ENCODE measurements around the gene ATP6V1A.

Gene ATP6V1A

GRCh38 chr3:113746548-113747282, at the start of gene ATP6V1A:
ATP6V1A (plus strand) TSS chr3:113747035; CDS start chr3:113778754, 31,719 bp downstream.
- DNase-seq (ENCODE audit: low spot score), result peak; percentile 94

- DNase-seq (ENCODE audit: low spot score), result peak; percentile 15
Measured at GRCh38 chr3:113697500-113698090, 49.2 kb upstream of the ATP6V1A start.

GRCh38 chr3:113698213-113698742, 48.6 kb upstream of the ATP6V1A start:
- no peak for DNase-seq (ENCODE audit: low spot score)

- peak; percentile 41 for DNase-seq (ENCODE audit: low spot score)
Measured at GRCh38 chr3:113698956-113699355, 47.9 kb upstream of the ATP6V1A start.

GRCh38 chr3:113707835-113708234, 39.0 kb upstream of the ATP6V1A start:
- no peak for DNase-seq (ENCODE audit: low spot score)

- no peak for DNase-seq (ENCODE audit: low spot score)
Measured at GRCh38 chr3:113712129-113712528, 34.7 kb upstream of the ATP6V1A start.

GRCh38 chr3:113714702-113715101, 32.1 kb upstream of the ATP6V1A start:
- DNase-seq (ENCODE audit: low spot score), result no peak

- DNase-seq (ENCODE audit: low spot score), result no peak
Measured at GRCh38 chr3:113717308-113717707, 29.5 kb upstream of the ATP6V1A start.

GRCh38 chr3:113717818-113718217, 29.0 kb upstream of the ATP6V1A start:
- no peak for DNase-seq (ENCODE audit: low spot score)

GRCh38 chr3:113719294-113719693, 27.5 kb upstream of the ATP6V1A start:
- DNase-seq (ENCODE audit: low spot score), result no peak

GRCh38 chr3:113719758-113720157, 27.1 kb upstream of the ATP6V1A start:
- no peak for DNase-seq (ENCODE audit: low spot score)

GRCh38 chr3:113721636-113722035, 25.2 kb upstream of the ATP6V1A start:
- DNase-seq (ENCODE audit: low spot score), result no peak

GRCh38 chr3:113728661-113729060, 18.2 kb upstream of the ATP6V1A start:
- DNase-seq (ENCODE audit: low spot score), result no peak

GRCh38 chr3:113730550-113730949, 16.3 kb upstream of the ATP6V1A start:
- no peak for DNase-seq (ENCODE audit: low spot score)

GRCh38 chr3:113731694-113732093, 15.1 kb upstream of the ATP6V1A start:
- no peak for DNase-seq (ENCODE audit: low spot score)

- DNase-seq (ENCODE audit: low spot score), result peak; percentile 56
Measured at GRCh38 chr3:113736548-113737089, 10.2 kb upstream of the ATP6V1A start.

GRCh38 chr3:113741086-113741485, 5.7 kb upstream of the ATP6V1A start:
- no peak for DNase-seq (ENCODE audit: low spot score)

- no peak for DNase-seq (ENCODE audit: low spot score)
Measured at GRCh38 chr3:113741620-113742019, 5.2 kb upstream of the ATP6V1A start.

- no peak for DNase-seq (ENCODE audit: low spot score)
Measured at GRCh38 chr3:113743006-113743630, 3.7 kb upstream of the ATP6V1A start.

GRCh38 chr3:113744941-113745755, 1.7 kb upstream of the ATP6V1A start:
- peak; percentile 90 for DNase-seq (ENCODE audit: low spot score)

- peak; percentile 92 for DNase-seq (ENCODE audit: low spot score)
Measured at GRCh38 chr3:113745756-113746547, 883 bp upstream of the ATP6V1A start, which contains the start of gene NAA50. NAA50 (minus strand) TSS chr3:113746249; CDS start chr3:113745949, 300 bp downstream.

Data from kidney tubule cell (primary cell).